CD4-positive, alpha-beta T cell treated with Interferon gamma for 1 hour (primary cell): ENCODE results near the gene NPY2R.

ENCODE experiments used
- DNase-seq: peaks from one replicate; pipeline ENCODE4 v3.0.0-alpha.2; 2020

Gene NPY2R

GRCh38 chr4:155249016-155249566 is 40.7 kb downstream of the NPY2R start:
- DNase-seq, result no peak

GRCh38 chr4:155252327-155252726 is 43.9 kb downstream of the NPY2R start:
- no peak for DNase-seq

DNA sequence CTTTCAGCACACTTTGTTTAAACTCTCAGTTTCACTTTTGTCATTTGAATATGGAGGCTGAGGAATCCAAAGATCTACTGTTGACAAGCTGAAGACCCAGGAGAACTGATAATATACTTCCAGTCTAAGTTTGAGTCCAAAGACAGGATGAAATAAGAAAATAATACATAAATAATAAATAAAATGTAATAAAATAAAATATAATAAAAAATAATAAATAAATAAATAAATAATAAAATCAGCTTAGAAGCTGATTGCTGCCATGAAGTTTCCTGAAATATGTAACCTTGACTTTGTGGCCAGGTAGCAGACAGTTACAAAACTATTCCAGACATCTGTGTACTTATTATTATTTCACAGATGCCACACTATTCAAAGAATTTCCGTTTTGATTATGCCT is 55.0 kb downstream of the NPY2R start:
- no peak for DNase-seq

DNA sequence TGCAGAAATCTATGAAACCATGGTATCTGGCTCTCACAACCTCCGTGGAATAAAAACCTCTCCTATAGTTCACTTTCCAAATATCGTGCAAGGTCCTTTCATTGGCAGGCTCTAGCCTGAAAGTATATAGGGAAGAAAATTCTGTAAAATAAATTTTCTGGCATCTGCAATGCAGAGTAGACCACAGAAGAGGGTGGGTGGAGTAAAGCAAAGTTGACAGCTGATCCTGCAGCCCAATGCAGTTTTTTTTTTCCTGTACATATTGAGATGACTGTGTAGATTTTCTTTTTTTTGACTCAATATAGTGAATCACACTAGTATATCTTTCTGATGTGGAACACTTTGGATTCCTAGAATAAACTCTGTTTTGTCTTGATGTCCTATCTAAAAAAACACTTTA is 56.7 kb downstream of the NPY2R start:
- no peak for DNase-seq
